ENCODE measurements around the gene ZNF155. TPM values are rescaled to one million over a fixed set of nuclear protein-coding genes. Genes with fewer than 3 reads are reported as not detected.
"Not testable (repeated sequence)": the region's sequence is repeated elsewhere in the genome, so short reads cannot be mapped to it uniquely, and the experiment has no call there.

The ZNF155 gene
- total and polyA plus RNA-seq, 2 donors (not counting 1 experiment from before 2014, with no cell fraction given): 7.4 to 12.2 TPM

DNA sequence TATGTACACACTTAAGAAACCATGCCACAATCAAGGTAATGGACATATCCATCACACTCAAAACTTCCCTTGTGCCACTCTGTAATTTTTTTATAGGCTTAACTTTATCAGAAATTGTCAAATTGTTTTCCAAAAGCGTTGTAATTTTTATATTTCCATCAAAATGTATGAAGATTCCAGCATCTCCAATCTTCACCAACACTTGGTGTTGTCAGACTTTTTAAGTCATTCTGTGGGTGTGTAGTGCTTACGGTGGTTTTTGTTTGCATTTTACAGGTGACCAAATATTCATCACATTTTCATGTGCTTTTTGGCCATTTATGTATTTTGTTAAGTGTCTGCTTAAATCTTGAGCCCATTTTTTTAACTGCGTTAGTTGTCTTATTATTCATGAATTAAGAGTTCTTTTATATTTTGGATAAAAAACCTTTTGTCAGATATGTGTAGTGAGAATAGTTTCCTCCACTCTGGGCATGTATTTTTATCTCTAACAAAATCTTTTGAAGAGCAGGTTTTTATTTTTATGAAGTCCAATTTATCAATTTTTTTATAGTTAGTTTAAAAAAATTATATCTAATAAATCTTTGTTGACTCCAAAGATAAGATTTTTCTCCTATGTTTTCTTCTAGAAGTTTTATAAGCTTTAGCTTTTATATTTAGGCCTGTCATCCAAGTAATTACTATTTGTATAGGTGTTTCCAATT, 44.3 kb upstream of the ZNF155 start:
- Histone ChIP-seq H3K4me2 (ENCODE audit: extremely low read depth, insufficient read depth, low read length) (no peak overlapping the region), H2AFZ (ENCODE audit: low read length) (no peak overlapping the region), H3K4me1 (ENCODE audit: control insufficient read depth, extremely low read depth, insufficient read depth, low read length) (no peaks in the 10 kb centered on the region), H3K4me3 (replicated peaks in 1 of 4; ENCODE audit: control extremely low read depth in 1 of 4, insufficient read depth in 1 of 4, low read depth in 3 of 4, low read length in 4 of 4) (no peak overlapping the region), H3K9ac (ENCODE audit: insufficient read depth, low read length) (no peak overlapping the region), H3K9me3 (ENCODE audit: control insufficient read depth, insufficient read depth, low read depth, low read length) (no peaks in the 10 kb centered on the region), H3K27ac (ENCODE audit: insufficient read depth, low read length) (no peak overlapping the region), H4K20me1 (ENCODE audit: control insufficient read depth, extremely low read depth, insufficient read depth, low read length) (no peaks in the 10 kb centered on the region), H3K79me2 (ENCODE audit: control insufficient read depth, insufficient read depth, low read length) (no peaks in the 10 kb centered on the region), H3K36me3 (ENCODE audit: control insufficient read depth, insufficient read depth, low read length) (no peaks in the 10 kb centered on the region), H3K27me3 (ENCODE audit: control insufficient read depth, insufficient read depth, low read length) (no peaks in the 10 kb centered on the region)
- TF ChIP-seq EZH2 (IDR thresholded peaks at IDR 0.05; ENCODE audit: low read length, missing control alignments): no peak
- TF ChIP-seq, protein P1, sequence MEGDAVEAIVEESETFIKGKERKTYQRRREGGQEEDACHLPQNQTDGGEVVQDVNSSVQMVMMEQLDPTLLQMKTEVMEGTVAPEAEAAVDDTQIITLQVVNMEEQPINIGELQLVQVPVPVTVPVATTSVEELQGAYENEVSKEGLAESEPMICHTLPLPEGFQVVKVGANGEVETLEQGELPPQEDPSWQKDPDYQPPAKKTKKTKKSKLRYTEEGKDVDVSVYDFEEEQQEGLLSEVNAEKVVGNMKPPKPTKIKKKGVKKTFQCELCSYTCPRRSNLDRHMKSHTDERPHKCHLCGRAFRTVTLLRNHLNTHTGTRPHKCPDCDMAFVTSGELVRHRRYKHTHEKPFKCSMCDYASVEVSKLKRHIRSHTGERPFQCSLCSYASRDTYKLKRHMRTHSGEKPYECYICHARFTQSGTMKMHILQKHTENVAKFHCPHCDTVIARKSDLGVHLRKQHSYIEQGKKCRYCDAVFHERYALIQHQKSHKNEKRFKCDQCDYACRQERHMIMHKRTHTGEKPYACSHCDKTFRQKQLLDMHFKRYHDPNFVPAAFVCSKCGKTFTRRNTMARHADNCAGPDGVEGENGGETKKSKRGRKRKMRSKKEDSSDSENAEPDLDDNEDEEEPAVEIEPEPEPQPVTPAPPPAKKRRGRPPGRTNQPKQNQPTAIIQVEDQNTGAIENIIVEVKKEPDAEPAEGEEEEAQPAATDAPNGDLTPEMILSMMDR (conservative IDR thresholded peaks at IDR 0.05 in 1 of 2, IDR thresholded peaks at IDR 0.05 in 1 of 2; ENCODE audit: low read depth in 1 of 2, low read length in 2 of 2): no peak
- no peak for DNase-seq (ENCODE audit: low read depth in 2 of 2)

DNA sequence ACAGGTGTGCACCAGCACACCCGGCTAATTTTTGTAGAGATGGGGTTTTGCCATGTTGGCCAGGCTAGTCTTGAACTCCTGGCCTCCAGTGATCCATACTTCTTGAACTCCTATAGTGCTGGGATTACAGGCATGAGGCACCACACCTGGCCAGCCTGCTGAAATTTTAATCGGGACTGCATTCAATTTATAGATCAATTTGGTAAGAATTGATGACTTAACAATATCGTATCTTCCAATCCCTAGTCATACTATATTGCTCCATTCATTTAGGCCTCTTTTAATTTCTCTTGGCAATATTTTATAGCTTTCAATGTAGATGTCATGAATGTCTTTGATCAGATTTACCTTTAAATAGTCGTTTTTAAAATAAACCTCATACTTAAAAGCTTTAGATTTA, 43.3 kb upstream of the ZNF155 start:
- no peaks in the 10 kb centered on the region for H4K20me1 ChIP-seq (ENCODE audit: control insufficient read depth, extremely low read depth, insufficient read depth, low read length)
- H3K4me3 ChIP-seq (replicated peaks in 1 of 4; ENCODE audit: control extremely low read depth in 1 of 4, insufficient read depth in 1 of 4, low read depth in 3 of 4, low read length in 4 of 4): no peak overlapping the region
- H3K79me2 ChIP-seq (ENCODE audit: control insufficient read depth, insufficient read depth, low read length): no peaks in the 10 kb centered on the region
- TF ChIP-seq, protein P1 (conservative IDR thresholded peaks at IDR 0.05 in 1 of 2, IDR thresholded peaks at IDR 0.05 in 1 of 2; ENCODE audit: low read depth in 1 of 2, low read length in 2 of 2): no peak
- TF ChIP-seq EZH2 (IDR thresholded peaks at IDR 0.05; ENCODE audit: low read length, missing control alignments): no peak
- H3K27me3 ChIP-seq (ENCODE audit: control insufficient read depth, insufficient read depth, low read length): no peaks in the 10 kb centered on the region
- H3K4me2 ChIP-seq (ENCODE audit: extremely low read depth, insufficient read depth, low read length): no peak overlapping the region
- H3K4me1 ChIP-seq (ENCODE audit: control insufficient read depth, extremely low read depth, insufficient read depth, low read length): no peaks in the 10 kb centered on the region
- H3K9me3 ChIP-seq (ENCODE audit: control insufficient read depth, insufficient read depth, low read depth, low read length): no peaks in the 10 kb centered on the region
- no peak overlapping the region for H3K9ac ChIP-seq (ENCODE audit: insufficient read depth, low read length)
- no peak overlapping the region for H2AFZ ChIP-seq (ENCODE audit: low read length)
- no peak overlapping the region for H3K27ac ChIP-seq (ENCODE audit: insufficient read depth, low read length)
- no peaks in the 10 kb centered on the region for H3K36me3 ChIP-seq (ENCODE audit: control insufficient read depth, insufficient read depth, low read length)
- DNase-seq (ENCODE audit: low read depth in 2 of 2): no peak

DNA sequence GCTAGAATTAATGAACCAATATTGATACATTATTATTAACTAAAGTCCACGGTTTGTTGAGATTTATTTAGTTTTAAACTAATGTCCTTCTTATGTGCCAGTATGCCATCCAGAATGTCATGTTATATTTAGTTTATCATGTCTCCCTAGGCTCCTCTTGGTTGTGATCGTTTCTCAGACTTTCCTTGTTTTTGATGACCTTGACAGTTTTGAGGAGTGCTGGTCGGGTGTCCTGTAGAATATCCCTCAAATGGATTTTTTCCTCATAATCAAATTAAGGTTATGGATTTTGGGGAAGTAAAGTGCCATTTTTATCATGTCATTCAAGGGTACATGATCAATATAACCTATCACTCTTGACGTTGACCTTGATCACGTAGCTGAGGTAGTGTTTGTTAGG, 42.8 kb upstream of the ZNF155 start:
- Histone ChIP-seq H3K4me2 (ENCODE audit: extremely low read depth, insufficient read depth, low read length) (no peak overlapping the region), H3K27ac (ENCODE audit: insufficient read depth, low read length) (no peak overlapping the region)

DNA sequence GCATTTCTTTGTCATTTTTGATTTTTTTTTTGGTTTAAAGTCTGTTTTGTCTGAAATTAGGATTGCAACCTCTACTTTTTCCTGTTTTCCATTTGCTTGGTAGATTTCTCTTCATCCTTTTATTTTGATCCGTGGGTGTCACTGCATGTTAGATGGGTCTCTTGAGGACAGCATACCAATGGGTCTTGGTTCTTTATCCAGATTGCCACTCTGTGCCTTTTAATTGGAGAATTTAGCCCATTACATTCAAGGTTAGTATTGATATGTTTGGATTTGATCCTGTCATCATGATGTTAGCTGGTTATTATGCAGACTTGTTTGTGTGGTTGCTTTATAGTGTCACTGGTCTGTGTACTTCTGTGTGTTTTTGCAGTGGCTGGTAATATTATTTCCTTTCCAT, 36.6 kb upstream of the ZNF155 start:
- not testable (repeated sequence) for DNase-seq (ENCODE audit: low read depth in 2 of 2); H3K79me2 ChIP-seq (ENCODE audit: control insufficient read depth, insufficient read depth, low read length); H2AFZ ChIP-seq (ENCODE audit: low read length); H3K9ac ChIP-seq (ENCODE audit: insufficient read depth, low read length); H4K20me1 ChIP-seq (ENCODE audit: control insufficient read depth, extremely low read depth, insufficient read depth, low read length); H3K27me3 ChIP-seq (ENCODE audit: control insufficient read depth, insufficient read depth, low read length); H3K36me3 ChIP-seq (ENCODE audit: control insufficient read depth, insufficient read depth, low read length); H3K4me3 ChIP-seq (replicated peaks in 1 of 4; ENCODE audit: control extremely low read depth in 1 of 4, insufficient read depth in 1 of 4, low read depth in 3 of 4, low read length in 4 of 4); H3K4me2 ChIP-seq (ENCODE audit: extremely low read depth, insufficient read depth, low read length); H3K9me3 ChIP-seq (ENCODE audit: control insufficient read depth, insufficient read depth, low read depth, low read length); H3K4me1 ChIP-seq (ENCODE audit: control insufficient read depth, extremely low read depth, insufficient read depth, low read length); H3K27ac ChIP-seq (ENCODE audit: insufficient read depth, low read length)

More for the DNA sequence above, 42.8 kb upstream of the ZNF155 start:
- Histone ChIP-seq H3K4me1 (ENCODE audit: control insufficient read depth, extremely low read depth, insufficient read depth, low read length) (no peaks in the 10 kb centered on the region), H3K79me2 (ENCODE audit: control insufficient read depth, insufficient read depth, low read length) (no peaks in the 10 kb centered on the region), H3K4me3 (replicated peaks in 1 of 4; ENCODE audit: control extremely low read depth in 1 of 4, insufficient read depth in 1 of 4, low read depth in 3 of 4, low read length in 4 of 4) (no peak overlapping the region), H3K36me3 (ENCODE audit: control insufficient read depth, insufficient read depth, low read length) (no peaks in the 10 kb centered on the region), H2AFZ (ENCODE audit: low read length) (no peak overlapping the region), H4K20me1 (ENCODE audit: control insufficient read depth, extremely low read depth, insufficient read depth, low read length) (no peaks in the 10 kb centered on the region), H3K9me3 (ENCODE audit: control insufficient read depth, insufficient read depth, low read depth, low read length) (no peaks in the 10 kb centered on the region), H3K9ac (ENCODE audit: insufficient read depth, low read length) (no peak overlapping the region), H3K27me3 (ENCODE audit: control insufficient read depth, insufficient read depth, low read length) (no peaks in the 10 kb centered on the region)
- no peak for TF ChIP-seq EZH2 (IDR thresholded peaks at IDR 0.05; ENCODE audit: low read length, missing control alignments)
- DNase-seq (ENCODE audit: low read depth in 2 of 2): no peak

DNA sequence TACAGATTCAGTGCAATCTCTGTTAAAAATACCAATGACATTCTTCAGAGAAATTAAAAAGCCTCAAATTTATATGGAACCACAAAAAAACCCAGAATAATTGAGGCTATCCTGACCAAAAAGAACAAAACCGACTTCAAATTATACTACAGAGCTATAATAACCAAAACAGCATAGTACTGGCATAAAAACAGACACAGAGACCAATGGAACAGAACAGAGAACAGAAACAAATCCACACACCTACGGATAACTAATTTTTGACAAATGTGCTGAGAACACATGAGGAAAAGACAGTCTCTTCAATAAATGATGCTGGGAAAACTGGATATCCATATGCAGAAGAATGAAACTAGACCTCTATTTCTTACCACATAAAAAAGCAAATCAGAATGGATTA, 34.2 kb upstream of the ZNF155 start:
- H3K4me3 ChIP-seq (replicated peaks in 1 of 4; ENCODE audit: control extremely low read depth in 1 of 4, insufficient read depth in 1 of 4, low read depth in 3 of 4, low read length in 4 of 4); H4K20me1 ChIP-seq (ENCODE audit: control insufficient read depth, extremely low read depth, insufficient read depth, low read length); H3K36me3 ChIP-seq (ENCODE audit: control insufficient read depth, insufficient read depth, low read length); H3K9ac ChIP-seq (ENCODE audit: insufficient read depth, low read length); H2AFZ ChIP-seq (ENCODE audit: low read length); H3K4me1 ChIP-seq (ENCODE audit: control insufficient read depth, extremely low read depth, insufficient read depth, low read length); H3K27ac ChIP-seq (ENCODE audit: insufficient read depth, low read length); DNase-seq (ENCODE audit: low read depth in 2 of 2); H3K4me2 ChIP-seq (ENCODE audit: extremely low read depth, insufficient read depth, low read length); H3K27me3 ChIP-seq (ENCODE audit: control insufficient read depth, insufficient read depth, low read length); H3K79me2 ChIP-seq (ENCODE audit: control insufficient read depth, insufficient read depth, low read length); H3K9me3 ChIP-seq (ENCODE audit: control insufficient read depth, insufficient read depth, low read depth, low read length): not testable (repeated sequence)

All from fibroblast of lung (primary cell).